CD4-positive, alpha-beta T cell treated with Interleukin-17A for 1 hour (primary cell): Measurements from ENCODE around the gene ASTN1.

ENCODE experiments used
- DNase-seq: peaks from one replicate; pipeline ENCODE4 v3.0.0-alpha.2; 2020

Gene ASTN1

DNA sequence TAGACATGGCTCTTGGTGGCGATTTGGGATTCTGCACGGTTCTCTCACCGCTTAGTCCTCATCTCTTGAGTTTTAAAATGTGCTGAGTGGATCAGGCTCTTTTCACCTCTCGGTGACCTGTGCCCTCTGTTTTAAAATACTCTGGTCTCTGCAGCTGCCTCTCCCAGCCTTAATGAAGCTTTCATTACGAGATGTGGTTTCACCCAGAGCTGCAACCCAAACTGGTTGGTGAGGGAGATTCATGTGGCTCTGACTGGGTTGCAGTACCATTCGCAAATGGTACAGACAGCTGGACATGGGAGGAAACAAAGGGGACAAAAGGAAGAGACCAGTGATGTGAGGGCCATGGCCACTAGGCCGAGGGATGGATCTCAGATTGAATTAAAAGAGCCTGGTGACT lies 258.9 kb downstream of the ASTN1 start:
- no peak for DNase-seq

DNA sequence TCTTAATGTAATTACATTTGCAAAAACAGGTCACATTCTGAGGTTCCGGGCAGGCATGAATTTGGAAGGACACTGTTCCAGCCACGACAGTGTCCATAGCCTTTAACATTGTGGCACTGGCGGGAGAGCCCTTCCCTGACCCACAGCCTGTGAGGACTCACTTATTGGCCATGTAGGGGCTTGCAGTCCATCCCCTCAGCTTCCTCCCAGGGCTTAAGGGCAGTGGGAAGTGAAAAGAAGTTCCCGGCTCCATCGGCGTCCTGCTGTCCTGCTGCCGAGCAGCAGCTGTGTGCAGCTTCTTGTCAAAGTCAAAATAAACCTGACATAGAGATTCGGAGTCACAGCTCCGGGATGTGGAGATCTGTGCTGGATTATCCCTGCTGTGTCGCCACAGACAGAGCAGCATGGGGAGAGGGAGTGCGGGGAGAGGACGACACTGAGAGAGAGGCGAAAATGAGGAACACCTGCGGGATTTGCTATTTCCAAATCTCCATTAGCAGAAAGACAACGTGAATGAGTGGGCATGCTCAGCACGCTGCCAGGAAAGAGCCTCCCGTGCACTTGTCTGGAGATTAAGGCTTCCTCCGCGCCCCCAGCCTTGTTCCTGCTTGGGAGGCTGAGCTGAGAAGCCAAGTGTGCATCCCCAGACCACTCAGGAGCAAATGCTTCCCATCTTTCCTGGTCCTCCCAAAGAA lies 260.3 kb downstream of the ASTN1 start:
- DNase-seq = no peak

DNA sequence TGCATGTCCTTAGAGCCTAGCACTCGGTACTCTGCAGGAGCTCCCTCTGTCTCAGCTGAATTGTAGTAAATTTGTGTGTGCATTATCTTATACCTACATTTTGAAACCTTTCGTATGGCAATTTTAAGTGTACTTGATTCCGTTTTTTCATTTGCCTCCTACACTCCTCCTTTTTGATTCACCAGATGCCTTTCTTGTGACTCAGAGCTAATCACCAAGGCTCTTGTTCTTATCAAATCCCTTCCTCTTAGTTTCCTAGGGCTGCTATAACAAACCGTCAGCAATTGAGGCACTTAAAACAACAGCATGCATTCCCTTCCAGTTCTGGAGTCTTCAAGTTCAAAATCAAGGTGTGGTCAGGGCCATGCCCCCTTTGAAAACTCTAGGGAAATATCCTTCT lies 261.0 kb downstream of the ASTN1 start:
- no peak for DNase-seq

DNA sequence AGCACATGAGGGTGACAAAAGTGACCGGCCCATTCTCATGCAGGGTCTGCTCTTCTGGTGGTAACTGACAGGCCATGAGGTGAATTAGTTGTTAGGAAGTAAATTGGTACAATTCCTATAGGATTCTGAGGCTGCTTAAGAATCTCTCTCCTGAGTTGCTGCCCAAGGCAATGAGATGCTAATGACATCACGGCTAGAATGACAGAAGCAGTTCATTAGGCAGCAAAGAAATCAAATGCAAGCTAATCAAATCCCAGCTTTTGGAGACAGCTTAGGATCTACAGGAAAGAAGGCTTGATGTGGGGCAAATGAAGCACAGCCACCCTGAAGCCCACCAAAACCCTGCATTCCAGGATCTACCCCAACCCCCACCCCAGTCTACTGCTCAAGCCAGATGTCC lies 265.2 kb downstream of the ASTN1 start:
- DNase-seq = no peak

DNA sequence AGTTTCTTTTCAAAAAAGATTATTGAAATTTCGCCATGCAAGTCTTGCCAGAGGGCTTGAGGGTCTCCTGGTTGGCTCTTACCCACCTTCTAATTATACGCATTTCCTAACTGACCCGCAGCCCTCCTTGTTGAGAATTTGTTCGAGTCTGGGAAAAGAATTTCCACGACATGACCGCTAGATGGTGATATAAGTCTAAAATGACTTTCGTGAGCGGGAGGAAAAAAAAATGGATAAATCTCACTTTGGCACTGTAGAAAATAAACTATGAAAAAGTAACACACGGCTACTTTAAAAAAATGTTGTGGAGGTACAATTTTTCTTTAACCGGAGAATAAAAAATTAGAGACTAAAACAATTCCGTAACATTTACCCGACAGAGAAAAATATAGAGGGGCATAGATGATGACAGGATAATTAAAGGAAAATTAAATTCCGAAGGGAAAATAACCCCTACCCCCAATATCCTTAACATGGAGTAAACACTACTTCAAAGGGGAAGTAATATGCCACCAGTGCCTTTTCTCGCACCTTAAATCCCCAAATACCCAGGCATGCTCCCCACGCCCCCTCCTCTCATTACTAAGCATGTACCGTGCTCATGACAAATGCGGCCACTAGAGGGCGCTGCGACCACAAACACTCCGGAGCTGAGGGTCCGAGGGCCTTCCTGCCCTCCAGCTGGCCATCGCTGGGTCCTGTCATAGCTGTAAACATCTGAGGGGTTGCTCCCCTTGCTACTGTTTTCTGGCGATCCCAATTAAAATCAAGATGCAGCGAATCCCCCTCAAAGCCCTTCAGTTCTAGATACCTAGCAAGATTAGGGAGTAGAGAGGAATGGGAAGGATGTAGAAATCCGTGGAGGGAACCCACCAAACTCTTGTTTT lies 266.9 kb downstream of the ASTN1 start:
- peak; percentile 4 for DNase-seq

DNA sequence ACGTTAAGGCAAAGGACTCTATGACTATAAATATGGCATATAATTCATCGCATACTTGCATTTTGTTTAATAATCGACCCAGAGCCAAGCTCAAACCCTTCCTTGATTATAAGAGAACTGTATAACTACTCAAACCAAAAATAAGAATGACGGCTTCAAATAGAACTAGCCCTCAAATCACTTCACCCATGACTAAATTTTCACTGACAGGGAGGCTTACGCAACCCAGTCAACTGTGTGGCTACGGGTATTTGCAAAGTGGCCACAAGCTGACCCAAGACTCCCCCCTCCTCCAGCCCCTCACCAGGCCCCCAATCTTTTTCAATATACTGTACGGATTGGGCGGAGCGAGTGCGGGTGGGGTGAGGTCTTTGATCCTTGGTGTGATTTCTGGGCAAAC lies 268.3 kb downstream of the ASTN1 start:
- no peak for DNase-seq

DNA sequence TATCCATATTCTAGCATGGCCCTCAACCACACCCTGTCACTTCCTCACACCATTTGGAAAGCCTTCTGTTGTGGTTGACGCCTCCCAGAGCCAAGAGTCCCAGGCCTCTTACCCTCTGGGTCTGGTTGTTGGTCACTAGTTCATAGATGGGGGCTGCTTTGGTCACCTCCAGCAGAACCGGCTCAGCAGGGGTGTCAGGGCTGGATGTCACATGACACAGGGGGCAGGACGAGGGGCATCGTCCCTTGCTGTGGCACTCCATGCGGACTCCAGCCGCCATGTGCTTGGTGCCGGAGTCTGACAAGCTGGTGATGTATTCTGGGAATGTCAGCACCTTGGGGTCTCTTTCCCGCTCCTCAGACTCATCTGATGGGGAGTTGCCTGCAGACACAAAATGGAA lies 270.1 kb downstream of the ASTN1 start:
- no peak for DNase-seq

DNA sequence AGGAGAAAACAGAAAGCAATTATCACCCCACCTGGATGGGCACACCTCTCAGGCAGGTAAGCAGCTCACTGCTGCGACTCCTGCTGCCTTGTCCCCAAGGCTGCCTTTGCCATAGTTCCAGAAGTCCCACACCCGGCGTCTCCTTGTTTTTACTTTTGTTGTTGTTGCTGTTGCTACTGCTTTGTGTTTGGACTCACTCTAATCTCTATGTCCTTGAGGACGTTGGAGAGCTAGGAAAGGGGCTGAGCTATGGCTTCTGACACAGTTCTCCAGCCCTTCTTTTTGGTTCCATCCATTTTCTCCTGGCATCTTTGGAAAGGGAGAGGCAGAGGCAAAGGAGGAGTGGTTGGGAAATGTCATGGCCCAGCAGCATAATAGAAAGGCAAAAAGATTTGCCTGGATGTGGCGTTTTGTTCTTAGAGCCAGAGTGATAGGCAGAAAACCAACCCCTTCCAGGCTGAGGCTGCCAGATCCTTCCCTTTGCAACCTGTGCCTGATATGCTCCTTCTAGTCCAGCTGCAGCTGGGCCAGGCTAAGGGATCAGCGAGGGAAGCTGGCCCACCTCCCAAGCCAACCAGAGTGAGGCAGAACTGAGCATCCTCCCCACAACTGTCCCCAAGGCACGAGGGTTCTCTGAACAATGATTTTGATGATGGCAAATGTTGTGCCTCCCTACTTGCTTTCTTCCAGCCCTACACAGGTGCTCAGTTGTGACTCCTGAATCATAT lies 270.7 kb downstream of the ASTN1 start:
- DNase-seq = no peak

DNA sequence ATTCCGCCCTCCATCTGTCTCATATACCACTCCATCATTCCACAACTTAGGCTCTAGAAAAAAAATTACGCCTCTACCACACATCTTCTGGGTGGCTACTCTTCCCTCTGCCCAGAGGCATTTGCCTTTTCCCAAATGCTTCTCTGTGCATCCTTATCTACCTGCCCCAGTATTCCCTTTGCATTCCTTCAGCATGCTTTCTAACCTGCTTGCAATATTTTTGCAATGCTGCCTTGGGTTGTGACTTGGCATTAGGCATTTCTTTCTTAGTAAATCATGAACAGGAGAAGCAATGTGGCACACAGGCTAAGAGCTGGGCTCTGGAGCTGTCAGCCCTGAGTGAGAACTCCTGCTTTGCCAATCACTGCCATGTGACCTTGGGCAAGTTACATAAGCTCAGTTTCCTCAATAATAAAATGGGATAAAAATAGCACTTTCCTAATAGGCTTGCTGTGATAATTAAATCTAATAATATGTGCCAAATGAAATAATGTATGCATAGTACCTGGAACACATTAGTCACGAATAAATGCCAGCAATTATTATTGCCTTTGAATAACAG lies 276.0 kb downstream of the ASTN1 start:
- no peak for DNase-seq

DNA sequence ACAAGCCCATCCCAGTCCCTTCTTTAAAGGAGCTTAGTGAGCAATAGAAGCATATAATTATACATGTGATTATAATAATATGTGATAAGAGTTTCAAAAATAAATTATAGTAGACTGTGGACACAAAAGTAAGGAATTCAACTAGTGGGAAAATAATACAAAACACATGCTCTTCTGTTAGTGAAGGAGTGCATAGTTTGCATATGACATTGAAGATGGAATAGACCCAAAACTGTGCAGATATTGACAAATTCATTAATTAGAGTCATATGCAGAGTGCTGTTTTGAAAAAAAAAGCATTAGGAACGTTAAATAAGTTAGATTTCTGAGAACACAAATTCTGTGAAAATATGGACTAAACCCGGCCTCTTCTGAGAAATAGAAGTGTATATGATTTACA lies 278.8 kb downstream of the ASTN1 start:
- DNase-seq = no peak

DNA sequence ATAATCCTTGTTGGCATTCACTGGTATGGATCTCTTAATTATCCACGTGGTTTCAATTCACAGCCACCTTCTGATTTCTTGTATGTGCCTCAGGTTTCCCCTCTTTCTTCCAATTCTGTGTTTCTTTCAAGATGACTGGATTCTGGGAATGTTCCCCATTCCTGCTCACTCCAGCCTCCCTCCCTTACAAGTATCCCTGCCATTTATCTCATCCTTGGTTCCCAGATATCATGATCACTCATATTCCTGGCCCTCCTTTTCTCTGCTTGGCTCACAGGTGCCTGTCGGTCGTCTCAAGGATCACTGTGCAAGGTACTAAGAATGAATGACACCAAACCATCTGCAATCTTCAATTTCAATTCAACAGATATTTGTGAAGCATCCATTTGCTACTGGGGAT lies 279.2 kb downstream of the ASTN1 start:
- DNase-seq = no peak

DNA sequence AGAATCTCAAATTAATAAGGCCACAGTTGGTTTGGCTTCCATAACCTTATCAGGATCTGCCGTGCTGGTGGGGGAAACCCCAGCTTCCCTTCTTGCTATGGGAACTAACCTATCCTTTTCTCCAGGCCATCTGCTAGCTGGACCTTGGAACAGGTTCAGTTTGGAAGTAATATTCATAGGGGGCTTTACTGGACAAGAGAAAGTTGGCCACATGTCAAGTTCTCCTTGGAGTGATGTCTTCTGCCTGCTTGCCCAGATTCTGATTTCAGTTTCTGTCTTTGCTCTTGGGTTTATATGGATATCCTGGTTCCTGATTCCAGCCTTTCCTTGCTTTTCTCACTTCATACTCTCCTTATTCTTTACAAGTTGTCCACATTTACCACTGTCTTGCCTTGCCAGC lies 279.6 kb downstream of the ASTN1 start:
- no peak for DNase-seq

DNA sequence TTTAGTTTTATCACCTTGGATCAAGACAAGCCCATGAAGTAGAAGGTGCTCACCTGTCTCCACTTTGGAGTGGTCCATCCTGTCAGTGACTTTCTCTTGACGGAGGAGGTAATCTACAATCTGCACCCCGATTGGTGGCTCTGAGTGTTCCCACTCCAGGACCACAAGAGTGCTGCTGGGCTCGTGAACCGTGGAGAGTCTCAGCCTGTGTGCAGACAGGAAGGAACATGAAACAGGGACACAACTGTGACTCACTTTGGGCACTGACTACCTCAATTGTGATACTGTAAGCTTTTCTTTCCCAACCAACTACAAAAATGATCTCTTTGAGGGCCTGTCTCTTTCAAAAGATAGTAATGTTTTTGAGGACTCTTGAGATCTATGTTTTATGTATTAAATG lies 280.2 kb downstream of the ASTN1 start:
- no peak for DNase-seq

DNA sequence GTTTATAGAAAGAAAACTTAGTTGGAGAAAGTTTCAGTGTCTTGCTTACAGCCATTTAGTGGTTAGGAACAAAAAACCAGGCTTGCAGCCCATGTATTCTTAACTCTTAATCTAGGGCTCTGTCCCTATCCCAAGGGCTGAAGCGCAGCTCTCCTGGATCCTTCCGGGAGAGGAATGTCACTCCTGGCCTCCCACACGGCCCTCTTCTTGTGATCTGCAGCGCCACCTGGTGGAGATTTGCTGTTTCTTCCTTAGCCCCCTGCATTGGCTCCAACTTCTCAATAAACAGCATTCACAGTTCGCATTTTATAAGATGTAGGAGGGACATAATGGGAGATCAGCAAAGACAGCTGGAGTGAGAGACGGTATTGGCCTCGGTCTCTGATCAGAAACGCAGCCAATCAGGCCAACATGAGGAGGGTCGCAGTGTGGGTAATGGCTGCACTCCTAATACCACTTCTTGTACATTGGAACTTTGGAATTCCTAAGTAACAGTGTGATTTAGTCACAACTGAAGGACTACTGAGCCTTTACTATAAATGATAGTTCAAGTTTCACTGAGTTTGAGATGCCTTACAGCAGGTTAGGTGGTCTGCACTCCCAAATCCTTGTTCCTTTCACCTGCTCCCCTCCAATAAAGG lies 283.4 kb downstream of the ASTN1 start:
- DNase-seq = peak; percentile 17

DNA sequence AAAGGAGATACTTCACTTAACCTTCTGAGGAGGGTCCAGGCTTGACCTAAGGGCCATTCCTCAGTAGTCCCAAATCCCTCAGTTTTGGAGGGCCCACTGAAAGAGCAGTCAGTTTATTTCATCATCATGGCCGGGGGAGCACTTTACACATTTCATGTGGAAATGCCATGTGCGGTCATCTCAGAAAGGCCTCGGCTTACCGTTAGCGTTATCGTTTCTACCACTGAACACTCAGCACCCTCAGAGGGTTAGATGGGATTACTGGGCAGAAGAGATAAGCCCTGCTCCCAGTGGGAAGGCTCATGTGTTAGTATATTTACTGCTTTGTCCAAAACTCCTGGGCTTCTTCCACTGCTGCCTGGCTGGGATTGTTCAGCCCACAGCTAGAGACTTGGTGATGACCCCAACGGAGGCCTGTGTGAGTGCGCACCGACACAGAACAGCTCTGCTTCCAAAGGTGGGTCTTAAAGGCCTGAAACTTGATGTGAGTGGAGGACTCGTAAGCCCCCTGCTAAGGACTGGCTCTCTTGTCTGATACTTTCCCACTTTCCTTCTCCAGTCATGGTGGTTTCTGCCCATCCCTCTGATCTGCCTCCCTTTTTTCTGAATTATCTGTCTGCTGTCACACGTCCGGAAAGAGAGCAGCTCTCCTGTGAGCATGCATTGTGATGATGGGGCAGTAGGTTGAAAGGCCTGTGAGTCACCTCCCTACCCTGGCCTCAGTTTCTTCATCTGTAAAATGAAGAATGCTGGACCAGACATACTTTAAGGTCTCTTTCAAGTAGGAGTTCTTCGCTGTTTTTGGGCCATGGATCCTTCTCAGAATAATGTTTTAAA lies 284.5 kb downstream of the ASTN1 start:
- DNase-seq = no peak

DNA sequence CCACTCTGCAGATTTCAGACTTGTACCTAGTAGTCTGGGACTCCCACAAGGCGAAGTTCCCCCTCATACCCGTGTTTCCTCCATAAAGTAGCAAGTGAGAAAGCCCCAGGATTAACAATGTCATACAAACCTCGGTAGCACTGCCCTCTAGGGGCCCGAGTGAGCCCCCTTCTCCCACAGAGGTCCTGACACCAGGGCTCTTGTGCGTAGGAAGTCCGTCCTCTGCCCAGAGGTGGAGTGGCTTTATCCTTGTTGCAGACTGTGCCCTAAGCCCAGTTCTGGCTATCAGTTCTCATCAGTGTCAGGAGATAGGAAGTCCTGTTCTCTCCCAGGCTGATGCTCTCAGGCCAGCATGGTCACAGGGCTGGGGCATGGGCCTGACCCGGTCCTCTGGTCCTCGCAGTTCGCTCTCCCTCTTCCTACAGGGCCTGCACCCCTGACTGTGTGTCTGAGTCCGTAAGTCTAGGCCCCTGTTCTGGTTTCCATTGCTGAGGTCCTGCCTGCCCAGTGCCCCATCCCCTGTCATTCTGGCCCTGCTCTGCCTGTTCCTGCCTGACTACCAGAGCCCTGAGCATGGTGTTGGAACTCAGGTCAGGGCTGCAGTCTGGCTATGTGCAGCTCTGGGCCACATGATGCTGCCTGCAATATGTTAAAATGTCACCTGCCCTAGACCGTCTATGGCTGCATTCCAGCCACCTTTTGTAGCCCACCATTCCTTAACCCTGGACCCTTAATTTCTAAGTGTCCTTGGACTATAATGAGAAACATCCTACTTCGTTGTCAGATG lies 285.6 kb downstream of the ASTN1 start:
- DNase-seq = no peak

DNA sequence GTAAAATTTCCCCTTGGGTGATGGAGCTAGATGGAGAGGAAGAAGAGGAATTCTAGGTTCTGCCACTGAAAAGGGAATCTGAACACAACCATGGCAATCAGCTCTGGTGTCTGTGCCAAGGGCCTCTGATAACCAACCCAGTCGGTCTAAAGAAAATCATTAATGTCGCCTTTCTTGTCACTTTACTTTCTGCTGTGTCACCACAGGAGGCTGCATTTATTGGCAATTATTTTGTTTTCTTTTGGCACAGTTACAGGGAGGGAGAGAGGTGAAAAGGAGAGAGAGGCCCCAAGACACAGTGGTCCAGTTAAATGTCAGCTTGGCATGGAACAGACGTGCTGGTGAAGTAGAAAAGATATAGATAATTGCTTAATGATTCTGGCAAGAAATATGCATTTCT lies 287.0 kb downstream of the ASTN1 start:
- no peak for DNase-seq

DNA sequence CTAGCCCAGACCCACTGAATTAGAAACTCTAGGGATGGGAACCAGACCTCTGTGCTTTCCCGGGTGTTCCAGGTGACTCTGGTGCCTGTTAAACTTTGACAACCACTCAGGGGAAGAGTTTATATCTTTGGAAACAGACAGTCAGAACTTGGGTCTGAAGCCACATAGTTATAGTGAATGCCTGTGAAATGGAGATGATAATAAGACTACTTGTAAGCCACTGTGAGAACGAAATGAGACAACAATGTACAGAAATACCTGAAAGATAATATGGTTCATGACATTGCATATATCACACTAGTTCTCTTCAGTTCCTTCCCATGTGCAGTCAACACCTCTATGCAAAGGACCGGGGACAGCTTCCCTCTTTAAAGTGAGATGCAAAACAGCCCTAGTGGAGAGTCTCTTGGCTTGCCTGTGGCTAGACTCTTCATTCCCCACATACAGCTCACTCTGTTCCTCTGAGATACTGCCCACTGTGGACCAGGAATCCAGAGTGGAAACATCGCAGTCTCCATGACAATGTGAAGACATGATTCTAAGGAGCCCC lies 287.5 kb downstream of the ASTN1 start:
- DNase-seq = no peak

DNA sequence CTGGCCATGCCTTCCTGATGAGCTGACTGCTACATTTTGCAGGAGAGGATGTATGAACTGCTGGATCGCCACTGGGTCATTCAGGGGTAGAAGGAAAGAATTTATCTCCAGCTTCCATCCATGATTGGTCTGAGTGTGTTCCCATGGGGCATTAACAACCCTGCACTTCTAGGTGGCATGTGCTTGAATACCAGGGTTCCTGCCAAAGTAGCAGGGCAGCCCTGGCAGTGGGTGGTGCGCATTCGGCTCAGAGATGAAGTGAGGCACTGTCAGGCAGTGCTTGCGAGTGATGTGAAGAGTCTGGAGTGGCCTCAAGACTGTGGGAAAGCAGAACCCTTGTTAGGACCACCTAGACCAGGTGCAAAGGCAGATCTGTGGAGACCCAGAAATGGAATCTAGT lies 294.9 kb downstream of the ASTN1 start:
- no peak for DNase-seq

DNA sequence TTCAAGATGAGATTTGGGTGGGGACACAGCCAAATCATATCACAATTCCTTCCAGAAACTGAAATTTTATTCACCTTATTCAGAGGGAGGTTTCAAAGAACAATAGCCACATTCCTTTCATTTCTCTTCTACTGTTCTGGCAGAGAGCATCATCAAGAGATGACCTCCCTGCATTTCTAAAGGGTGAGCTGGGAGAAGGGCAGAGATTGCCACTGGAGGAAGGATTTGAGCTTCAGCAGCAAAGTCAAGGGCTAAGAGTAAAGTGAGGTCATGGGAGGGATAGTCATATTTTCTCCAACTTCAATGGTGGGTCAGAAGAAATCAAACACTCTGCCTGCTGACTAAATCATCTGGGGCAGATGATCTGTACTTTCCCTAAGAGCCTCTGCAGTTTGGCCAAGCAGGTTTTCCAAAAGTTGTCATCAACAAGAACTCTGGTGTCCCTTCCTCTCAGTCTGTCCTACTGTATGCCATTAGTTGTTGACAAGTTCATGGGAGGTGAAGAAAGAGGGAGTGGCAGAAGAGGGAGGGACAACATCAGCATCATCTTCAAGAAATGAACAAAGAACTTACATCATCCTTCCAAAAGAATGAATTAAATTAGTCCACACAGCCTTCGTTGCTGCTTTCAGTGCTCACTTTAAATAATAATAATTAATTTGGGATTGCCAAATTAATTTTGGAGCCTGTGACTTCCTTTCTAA lies 298.3 kb downstream of the ASTN1 start:
- DNase-seq = no peak
